Heart right ventricle (tissue), 16 donors: Measurements from ENCODE around the gene ADAT3. TPM values are rescaled to one million over a fixed set of nuclear protein-coding genes. Genes with fewer than 3 reads are reported as not detected.

Source experiments
- ATAC-seq, 8 donors: fragments of 200-7000 bp; cut with Tn5 transposase; one replicate each; pipeline ENCODE4 v1.9.1; 2020; ENCODE audit warnings: mild to moderate bottlenecking in 8 of 8, moderate library complexity in 8 of 8, moderate number of reproducible peaks in 1 of 8
- DNase-seq, 2 donors: peaks; one replicate each; pipeline ENCODE4 v3.0.0-alpha.2; 2020
- H3K27ac ChIP-seq, 10 donors: fragments of 200-600 bp; sonication (generic) in 2 of 10; one replicate each; pipeline versions ENCODE4 v1.5.0 to v1.8.0; 2020 to 2022; ENCODE audit warnings: mild to moderate bottlenecking in 3 of 10
- H3K27me3 ChIP-seq, 7 donors: fragments of 200-600 bp; one replicate each; pipeline ENCODE4 v1.8.0; 2021 to 2022; ENCODE audit warnings: mild to moderate bottlenecking in 2 of 7
- H3K36me3 ChIP-seq, 9 donors: fragments of 200-600 bp; sonication (generic) in 1 of 9; one replicate each; pipeline versions ENCODE4 v1.5.0 to v1.8.0; 2020 to 2022; ENCODE audit warnings: mild to moderate bottlenecking in 2 of 9
- H3K4me1 ChIP-seq, 9 donors: fragments of 200-600 bp; sonication (generic) in 1 of 9; one replicate each; pipeline versions ENCODE4 v1.5.0 to v1.8.0; 2020 to 2022; ENCODE audit warnings: mild to moderate bottlenecking in 4 of 9
- H3K4me3 ChIP-seq, 10 donors: fragments of 200-600 bp; sonication (generic) in 2 of 10; one replicate each; pipeline versions ENCODE4 v1.5.0 to v1.8.0; 2020 to 2022; ENCODE audit warnings: mild to moderate bottlenecking in 7 of 10, moderate library complexity in 2 of 10
- H3K9me3 ChIP-seq, 11 donors: fragments of 200-600 bp in 10 of 11; sonication (generic) in 2 of 11; one replicate each; pipeline versions ENCODE4 v1.5.0 to v1.8.0; 2013 to 2022; ENCODE audit warnings: mild to moderate bottlenecking in 2 of 11, control low read depth in 1 of 11, moderate library complexity in 1 of 11
- CTCF ChIP-seq, 9 donors: fragments of 200-600 bp; sonication (generic) in 2 of 9; IDR thresholded peaks; one replicate each; pipeline versions ENCODE4 v1.5.0 to v1.8.0; 2021 to 2022; ENCODE audit warnings: antibody characterized with exemption in 9 of 9, mild to moderate bottlenecking in 5 of 9, moderate library complexity in 1 of 9
- WGBS, 2 donors: extraction: QIAGEN DNeasy Blood & Tissue Kit; methylation state at CpG; one replicate each; pipeline ENCODE4 v1.1.7; 2013; ENCODE audit warnings: inconsistent platforms in 1 of 2; 5-methylcytosine and 5-hydroxymethylcytosine counted together
- intact Hi-C, 10 donors: fragments of 100-400 bp; cut with DNase I; formaldehyde crosslinking; loops; one replicate each; pipeline versions ENCODE4 v1.11.1 to v1.14.2; 2022
- polyA plus RNA-seq, 2 donors: library from polyadenylated mRNA; stranded (reverse); fragments of 200-250 nt; gene quantifications; one replicate each; pipeline ENCODE4 v1.2.3, GENCODE V29; 2013
- total RNA-seq, 10 donors: library from RNA; stranded (reverse); fragmentation: NEBNext Ultra II Directional in 3 of 10; extraction: Animal tissue kit (Norgen Biotek cat#: 25700) in 3 of 10; gene quantifications; one replicate each; pipeline versions ENCODE4 v1.2.1 to v1.2.4, GENCODE V29; 2021 to 2023
- donor health status: Arrhythmogenic right ventricular cardiomyopathy.
- donor health status: ischemic (EF 13 %, LVEDD 7.1; RV severe dilation, severe dysfunction).
- donor health status: healthy with polysubstance abuse.
- donor health status: DM: no; HTN: yes; CAD: no.
- donor health status: DM: no; HTN: no; CAD: no.
- donor health status: ischemic (EF 25% LVEDD 6.9; RV normal size, moderate dysfunction).
- donor health status: ischemic (EF 25% LVEDD 5.7; RV mildly dilated, moderate dysfunction).
- donor health status: healthy.
- donor health status: DM: yes; HTN: yes; CAD: no.
- donor health status: Ischemic cardiomyopathy.
- donor health status: ischemic (EF 35%, LVEDD 5.7; RV mildly dilated, moderate dysfunction).
- donor health status: nonischemic (EF 11% LVEDD 7.7; RV severe dilation, severe dysfunction).
- donor health status: DM: yes; HTN: yes; CAD: no.
- donor health status: PGD.
- donor health status: ischemic (EF 29% LVEDD 5.4; RV normal size, mild dysfunction).
- donor health status: nonischemic (EF 23%, LVEDD 6.1; RV moderate dilation, normal function).

Gene ADAT3
- total and polyA plus RNA-seq, 12 donors, result 0.94 to 4.3 (median 1.6) TPM

GRCh38 chr19:1862424-1863327, 42.5 kb upstream of the ADAT3 start:
- peak in 1 of 2 donors; percentile 61 for DNase-seq
- Histone ChIP-seq H3K9me3 (no peaks in the 10 kb centered on the region), H3K36me3 (no peaks in the 10 kb centered on the region), H3K4me1 (peaks cover 18 to 61% (median 48%) of the 10 kb centered on the region in 9 donors), H3K4me3 (peak overlapping the region; percentile 43 to 84 (median 64)), H3K27ac (peak overlapping the region in 8 of 10 donors; percentile 69 to 88 (median 81)), H3K27me3 (no peaks in the 10 kb centered on the region)
- intact Hi-C loops, result loop anchor here in 1 of 10 donors (10.0 kb wide), 1 partner anchor 202 kb away; no protein-coding TSS in a partner anchor
- whole genome bisulfite sequencing, 2 donors, result 1 to 3% methylated on average over 56 to 107 of the region's 109 CpGs
- no peak for TF ChIP-seq CTCF (IDR thresholded peaks at IDR 0.05)
- no peak for ATAC-seq

GRCh38 chr19:1863328-1863637, 41.9 kb upstream of the ADAT3 start, which contains the start of gene KLF16:
KLF16 (minus strand) TSS chr19:1863579; CDS start chr19:1863497, 82 bp downstream.
- no peak for DNase-seq
- no peak for TF ChIP-seq CTCF (IDR thresholded peaks at IDR 0.05)
- Histone ChIP-seq H3K27ac (peak within 1 kb of the TSS; percentile 21 to 99 (median 94)), H3K9me3 (no peaks in the 10 kb centered on the region), H3K4me1 (peaks cover 18 to 54% (median 42%) of the 10 kb centered on the region in 9 donors), H3K36me3 (no peaks in the 10 kb centered on the region), H3K27me3 (no peaks in the 10 kb centered on the region), H3K4me3 (peak within 1 kb of the TSS; percentile 61 to 96 (median 82))
- WGBS, 2 donors, result 0 to 1% methylated on average over 9 to 55 of the region's 63 CpGs
- ATAC-seq, result no peak
- intact Hi-C loops, result loop anchor here in 1 of 10 donors (10.0 kb wide), 1 partner anchor 202 kb away; no protein-coding TSS in a partner anchor

GRCh38 chr19:1863638-1864479, 41.3 kb upstream of the ADAT3 start:
- Histone ChIP-seq H3K4me1 (peaks cover 18 to 49% (median 36%) of the 10 kb centered on the region in 9 donors), H3K27ac (peak overlapping the region; percentile 21 to 99 (median 94)), H3K36me3 (no peaks in the 10 kb centered on the region), H3K27me3 (no peaks in the 10 kb centered on the region), H3K4me3 (peak overlapping the region; percentile 42 to 96 (median 82)), H3K9me3 (no peaks in the 10 kb centered on the region)
- 0 to 1% methylated on average over 63 to 100 of the region's 115 CpGs for WGBS, 2 donors
- DNase-seq (peak; percentile 90 to 91), ATAC-seq (peak; percentile 82 to 87 (median 84))
- TF ChIP-seq CTCF (IDR thresholded peaks at IDR 0.05), result no peak
- intact Hi-C loops, result loop anchor here in 1 of 10 donors (10.0 kb wide), 1 partner anchor 201 kb away; no protein-coding TSS in a partner anchor
